ENCODE results near the gene SLC35F1. TPM values are rescaled to one million over a fixed set of nuclear protein-coding genes. Genes with fewer than 3 reads are reported as not detected.

Gene SLC35F1
- total and polyA plus RNA-seq, 10 of the 15 experiments (the other 5 are each of a cell fraction or from before 2014, with no cell fraction given), result 0.01 TPM; not detected in 9

- H2AFZ ChIP-seq (ENCODE audit: control insufficient read depth, low read depth, low read length), result no peak overlapping the region
- H3K9ac ChIP-seq (ENCODE audit: control insufficient read depth, insufficient read depth, low read length), result no peak overlapping the region
- ATAC-seq, result no peak
- RAD21 ChIA-PET (ENCODE audit: unreplicated experiment), result no interaction called here
- CTCF ChIA-PET, result no interaction called here
- H3K4me3 ChIP-seq, result no peak overlapping the region
- intact Hi-C loops (cut with micrococcal nuclease; ENCODE audit: unreplicated experiment) (no loop called here), in situ Hi-C loops (cut with MboI) (no loop called here)
- no peaks in the 10 kb centered on the region for H3K27me3 ChIP-seq (replicated peaks in 1 of 2; ENCODE audit: control insufficient read depth in 2 of 2, insufficient read depth in 2 of 2, low read length in 1 of 2)
- SMC1A ChIA-PET (ENCODE audit: uncharacterized antibody, unreplicated experiment), result no interaction called here
- H3K79me2 ChIP-seq (ENCODE audit: control insufficient read depth, insufficient read depth, low read length), result no peaks in the 10 kb centered on the region
- no peaks in the 10 kb centered on the region for H3K9me3 ChIP-seq (replicated peaks; ENCODE audit: control insufficient read depth, insufficient read depth, low read length)
- no peak for DNase-seq (ENCODE audit: low read depth, low spot score)
- BruUV-seq (replicated peaks), result no TSS peak
- no peak overlapping the region for H3K4me2 ChIP-seq (ENCODE audit: control insufficient read depth, insufficient read depth)
- no peak for TF ChIP-seq E2F4 (IDR thresholded peaks at IDR 0.05; ENCODE audit: low read depth, low read length)
- TF ChIP-seq ZNF217 (IDR thresholded peaks at IDR 0.05), result no peak
- WGBS (ENCODE audit: insufficient coverage, insufficient replicate concordance, low lambda C conversion rate, missing lambda C conversion rate), result 12% methylated on average over 5 of the region's 5 CpGs
- POLR2A ChIA-PET, result no interaction called here
- FAIRE-seq, result no peak
- H3K36me3 ChIP-seq (ENCODE audit: control insufficient read depth in 2 of 2, insufficient read depth in 2 of 2, low read length in 1 of 2), result no peaks in the 10 kb centered on the region
- H3K27ac ChIP-seq (ENCODE audit: control insufficient read depth, insufficient read depth), result no peak overlapping the region
- H3K4me1 ChIP-seq (ENCODE audit: control insufficient read depth, insufficient read depth, low read length), result no peaks in the 10 kb centered on the region
- H4K20me1 ChIP-seq (ENCODE audit: control insufficient read depth, insufficient read depth), result no peaks in the 10 kb centered on the region
Observed at GRCh38 chr6:118168421-118168820, 261.4 kb downstream of the SLC35F1 start.

- FAIRE-seq, result no peak
- intact Hi-C loops (cut with micrococcal nuclease; ENCODE audit: unreplicated experiment), result no loop called here
- RAD21 ChIA-PET (ENCODE audit: unreplicated experiment), result no interaction called here
- no peak for TF ChIP-seq KDM1A (IDR thresholded peaks at IDR 0.05; ENCODE audit: borderline replicate concordance)
- TF ChIP-seq, protein P1, sequence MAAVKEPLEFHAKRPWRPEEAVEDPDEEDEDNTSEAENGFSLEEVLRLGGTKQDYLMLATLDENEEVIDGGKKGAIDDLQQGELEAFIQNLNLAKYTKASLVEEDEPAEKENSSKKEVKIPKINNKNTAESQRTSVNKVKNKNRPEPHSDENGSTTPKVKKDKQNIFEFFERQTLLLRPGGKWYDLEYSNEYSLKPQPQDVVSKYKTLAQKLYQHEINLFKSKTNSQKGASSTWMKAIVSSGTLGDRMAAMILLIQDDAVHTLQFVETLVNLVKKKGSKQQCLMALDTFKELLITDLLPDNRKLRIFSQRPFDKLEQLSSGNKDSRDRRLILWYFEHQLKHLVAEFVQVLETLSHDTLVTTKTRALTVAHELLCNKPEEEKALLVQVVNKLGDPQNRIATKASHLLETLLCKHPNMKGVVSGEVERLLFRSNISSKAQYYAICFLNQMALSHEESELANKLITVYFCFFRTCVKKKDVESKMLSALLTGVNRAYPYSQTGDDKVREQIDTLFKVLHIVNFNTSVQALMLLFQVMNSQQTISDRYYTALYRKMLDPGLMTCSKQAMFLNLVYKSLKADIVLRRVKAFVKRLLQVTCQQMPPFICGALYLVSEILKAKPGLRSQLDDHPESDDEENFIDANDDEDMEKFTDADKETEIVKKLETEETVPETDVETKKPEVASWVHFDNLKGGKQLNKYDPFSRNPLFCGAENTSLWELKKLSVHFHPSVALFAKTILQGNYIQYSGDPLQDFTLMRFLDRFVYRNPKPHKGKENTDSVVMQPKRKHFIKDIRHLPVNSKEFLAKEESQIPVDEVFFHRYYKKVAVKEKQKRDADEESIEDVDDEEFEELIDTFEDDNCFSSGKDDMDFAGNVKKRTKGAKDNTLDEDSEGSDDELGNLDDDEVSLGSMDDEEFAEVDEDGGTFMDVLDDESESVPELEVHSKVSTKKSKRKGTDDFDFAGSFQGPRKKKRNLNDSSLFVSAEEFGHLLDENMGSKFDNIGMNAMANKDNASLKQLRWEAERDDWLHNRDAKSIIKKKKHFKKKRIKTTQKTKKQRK (IDR thresholded peaks at IDR 0.05; ENCODE audit: low read depth, low read length), result no peak
- TF ChIP-seq MXI1 (IDR thresholded peaks at IDR 0.05; ENCODE audit: low read depth, low read length), result no peak
- no peak for TF ChIP-seq TBL1XR1 (IDR thresholded peaks at IDR 0.05; ENCODE audit: low read depth, low read length)
- no peak for TF ChIP-seq SIX5 (IDR thresholded peaks at IDR 0.05; ENCODE audit: low read depth, low read length, severe bottlenecking)
- no peak for TF ChIP-seq PML (IDR thresholded peaks at IDR 0.05; ENCODE audit: low read length)
- TF ChIP-seq TARDBP (IDR thresholded peaks at IDR 0.05; ENCODE audit: borderline replicate concordance), result no peak
- TF ChIP-seq EZH2 (IDR thresholded peaks at IDR 0.05; ENCODE audit: borderline replicate concordance, control insufficient read depth, low read depth, low read length), result no peak
- TF ChIP-seq RUNX3 (IDR thresholded peaks at IDR 0.05; ENCODE audit: low read length), result no peak
- no peak for TF ChIP-seq SKIL (IDR thresholded peaks at IDR 0.05; ENCODE audit: low read depth, poor library complexity, severe bottlenecking)
- TF ChIP-seq ZSCAN29 (IDR thresholded peaks at IDR 0.05), result no peak
Observed at GRCh38 chr6:118171852-118172251, 264.8 kb downstream of the SLC35F1 start.

More at GRCh38 chr6:118171852-118172251, 264.8 kb downstream of the SLC35F1 start:
- no peaks in the 10 kb centered on the region for H3K36me3 ChIP-seq (ENCODE audit: control insufficient read depth in 2 of 2, insufficient read depth in 2 of 2, low read length in 1 of 2)
- DNase-seq (ENCODE audit: low read depth, low spot score), result no peak
- SMC1A ChIA-PET (ENCODE audit: uncharacterized antibody, unreplicated experiment), result interaction anchor here (1.0 kb wide), 1 partner anchor 15 kb away, joined by 3 read pairs; no protein-coding TSS in a partner anchor
- no peak for ATAC-seq
- H3K9me3 ChIP-seq (replicated peaks; ENCODE audit: control insufficient read depth, insufficient read depth, low read length), result no peaks in the 10 kb centered on the region
- H3K27me3 ChIP-seq (replicated peaks in 1 of 2; ENCODE audit: control insufficient read depth in 2 of 2, insufficient read depth in 2 of 2, low read length in 1 of 2), result no peaks in the 10 kb centered on the region
- H2AFZ ChIP-seq (ENCODE audit: control insufficient read depth, low read depth, low read length), result no peak overlapping the region
- 8% methylated on average over 2 of the region's 2 CpGs for WGBS (ENCODE audit: insufficient coverage, insufficient replicate concordance, low lambda C conversion rate, missing lambda C conversion rate)
- no TSS peak for BruUV-seq (replicated peaks)
- H3K4me3 ChIP-seq, result no peak overlapping the region
- H3K4me1 ChIP-seq (ENCODE audit: control insufficient read depth, insufficient read depth, low read length), result no peaks in the 10 kb centered on the region
- H4K20me1 ChIP-seq (ENCODE audit: control insufficient read depth, insufficient read depth), result no peaks in the 10 kb centered on the region
- CTCF ChIA-PET, result no interaction called here
- H3K27ac ChIP-seq (ENCODE audit: control insufficient read depth, insufficient read depth), result no peak overlapping the region
- POLR2A ChIA-PET, result interaction anchor here (1.0 kb wide), 1 partner anchor 12 kb away, joined by 4 read pairs; no protein-coding TSS in a partner anchor
- no peak overlapping the region for H3K4me2 ChIP-seq (ENCODE audit: control insufficient read depth, insufficient read depth)
- no peak overlapping the region for H3K9ac ChIP-seq (ENCODE audit: control insufficient read depth, insufficient read depth, low read length)
- H3K79me2 ChIP-seq (ENCODE audit: control insufficient read depth, insufficient read depth, low read length), result no peaks in the 10 kb centered on the region
- in situ Hi-C loops (cut with MboI), result no loop called here
